Stimulated activated CD4-positive, alpha-beta T cell treated with anti-CD3 and anti-CD28 coated beads, TNF-alpha, amount 100 ng/mL, for 48 hours (primary cell): Measurements from ENCODE around the gene KLHDC7B.

Experiments used
- DNase-seq, 3 donors: peaks; one replicate each; pipeline ENCODE4 v3.0.0-alpha.2; 2020; ENCODE audit warnings: low read depth in 3 of 3

Gene KLHDC7B

DNA sequence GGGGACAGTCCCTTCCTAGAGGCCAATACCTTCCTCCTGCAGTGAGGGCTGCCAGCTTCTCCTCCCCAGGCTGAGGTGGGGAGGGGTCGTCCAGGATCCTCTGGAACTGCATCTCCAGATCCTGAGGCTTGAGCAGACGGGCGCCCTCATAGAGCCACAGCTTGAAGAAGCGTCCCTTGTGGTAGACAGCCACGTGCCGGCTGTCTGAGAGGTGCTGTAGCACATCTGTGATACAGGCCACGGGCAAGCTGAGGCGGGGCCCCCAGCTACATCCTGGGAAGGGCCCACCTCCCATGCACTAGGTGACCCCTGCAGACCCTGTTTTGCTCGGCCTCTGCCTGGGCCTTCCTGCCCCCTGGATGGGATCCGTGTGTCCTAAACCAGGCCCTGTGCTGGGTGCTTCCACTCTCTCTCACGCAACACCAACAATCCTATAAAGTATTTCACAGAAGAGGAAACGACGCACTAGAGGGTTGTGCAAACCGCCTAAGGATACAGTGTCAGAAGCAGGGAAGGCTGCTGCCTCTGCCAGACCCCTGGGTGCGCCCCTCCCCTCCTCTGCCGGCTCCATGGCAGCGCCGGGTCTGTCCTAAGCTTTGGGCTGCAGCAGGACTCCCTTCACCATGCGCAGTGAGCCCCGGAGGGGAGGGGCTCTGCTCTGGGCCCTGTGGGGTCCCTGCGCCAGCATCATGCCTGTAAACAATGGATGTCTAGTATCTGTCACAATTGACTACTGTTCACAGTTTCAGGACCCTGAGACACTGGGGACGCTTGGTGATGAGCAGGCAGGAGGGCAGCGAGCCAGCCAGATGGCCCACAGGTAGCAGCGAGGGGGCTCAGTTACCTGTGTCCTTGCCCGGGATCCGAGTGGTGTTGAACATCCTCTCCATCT lies 28.0 kb downstream of the KLHDC7B start:
- DNase-seq: no peak

- DNase-seq: no peak
Observed at GRCh38 chr22:50574383-50574755, 28.7 kb downstream of the KLHDC7B start.

DNA sequence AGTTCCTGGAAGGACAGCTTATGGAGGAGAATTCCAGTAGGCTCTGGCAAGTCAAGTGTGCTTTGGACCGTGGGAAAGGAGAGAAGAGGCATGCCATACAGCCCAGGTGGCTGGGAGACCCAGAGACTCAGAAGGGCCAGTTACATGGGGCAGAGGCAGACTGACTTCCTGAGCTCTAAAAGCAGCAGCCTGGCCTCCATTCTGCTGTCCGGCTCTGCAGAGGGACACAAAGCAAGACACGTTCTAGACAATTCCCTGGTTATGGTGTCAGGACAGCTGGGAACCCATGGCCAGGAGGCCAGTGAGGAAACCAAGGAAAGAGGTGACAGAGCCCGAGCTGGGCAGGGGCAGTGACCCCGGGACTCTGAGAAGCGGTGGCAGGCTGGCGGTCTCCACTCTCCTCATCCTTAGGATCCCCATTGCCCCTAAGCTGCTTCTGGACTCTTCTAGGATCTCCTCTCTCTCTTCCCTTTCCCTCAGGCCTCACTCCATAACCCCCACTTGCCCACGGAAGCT lies 29.8 kb downstream of the KLHDC7B start:
- no peak for DNase-seq

DNA sequence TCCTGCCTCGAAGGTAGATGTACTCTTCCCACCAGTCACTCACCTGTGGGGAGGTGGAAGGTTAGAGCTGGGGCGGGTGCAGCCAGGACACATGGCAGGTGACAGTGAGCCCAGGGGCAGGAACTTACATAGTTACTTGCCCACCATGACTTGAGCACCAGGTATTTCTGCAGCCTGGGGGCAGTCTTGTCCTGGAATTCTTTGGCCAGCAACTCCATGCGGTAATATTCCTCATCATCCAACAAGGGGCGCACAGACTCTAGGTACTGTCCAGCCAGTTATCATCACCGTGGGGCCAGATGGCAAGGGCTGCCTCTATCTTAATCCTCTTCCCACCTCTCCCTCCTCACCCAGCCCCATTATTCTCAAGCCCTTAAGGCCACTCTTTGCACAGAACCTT lies 30.4 kb downstream of the KLHDC7B start:
- DNase-seq: no peak

DNA sequence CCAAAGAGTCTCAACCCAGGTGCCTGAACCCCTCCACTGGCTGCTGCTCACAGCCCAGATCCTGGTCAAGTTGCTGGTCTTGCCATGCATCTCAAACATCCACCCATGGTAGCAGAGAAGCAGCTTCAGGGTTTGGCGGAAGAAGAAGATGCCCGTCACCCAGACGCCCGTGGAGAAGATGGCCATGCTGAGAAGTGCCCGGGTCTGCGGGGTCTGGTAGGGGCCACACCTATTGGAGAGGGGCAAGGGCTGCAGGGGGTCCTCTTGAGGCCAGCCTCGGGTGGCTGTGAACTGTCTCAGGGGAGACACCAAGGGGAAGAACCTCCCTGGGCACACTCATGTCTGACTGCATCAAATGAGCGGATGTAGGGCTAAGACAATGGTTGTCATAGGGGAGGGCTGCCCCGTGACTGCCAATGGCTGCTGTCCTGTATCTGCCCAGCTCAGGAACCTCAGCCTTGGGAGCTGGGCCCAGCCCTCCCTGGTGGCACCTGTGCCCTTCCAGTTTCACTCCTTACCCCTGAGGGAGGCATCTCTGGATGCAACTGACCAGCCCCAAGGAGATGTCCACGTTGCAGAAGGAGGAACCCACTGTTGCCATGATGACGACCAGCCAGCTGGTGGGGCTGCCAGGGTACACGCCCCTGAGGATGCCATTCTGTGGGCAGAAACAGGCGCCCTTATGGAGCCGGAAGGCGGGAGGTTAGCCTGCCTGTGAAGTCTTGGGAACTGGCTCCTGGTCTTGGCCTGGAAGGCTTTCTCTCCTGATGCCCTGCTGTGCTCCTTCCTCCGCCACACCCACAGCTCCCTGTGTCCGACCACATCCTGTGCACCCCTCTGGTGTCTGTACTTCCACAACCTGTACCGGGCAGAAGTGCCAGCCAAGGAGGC lies 31.4 kb downstream of the KLHDC7B start:
- DNase-seq: no peak

GRCh38 chr22:50577697-50577986 lies 31.9 kb downstream of the KLHDC7B start:
- no peak for DNase-seq

- no peak for DNase-seq
Observed at GRCh38 chr22:50577987-50578775, 32.5 kb downstream of the KLHDC7B start, which contains the start of gene CPT1B. Gene CPT1B (minus strand): TSS chr22:50578427. CDS start chr22:50577915, 512 bp downstream.

DNA sequence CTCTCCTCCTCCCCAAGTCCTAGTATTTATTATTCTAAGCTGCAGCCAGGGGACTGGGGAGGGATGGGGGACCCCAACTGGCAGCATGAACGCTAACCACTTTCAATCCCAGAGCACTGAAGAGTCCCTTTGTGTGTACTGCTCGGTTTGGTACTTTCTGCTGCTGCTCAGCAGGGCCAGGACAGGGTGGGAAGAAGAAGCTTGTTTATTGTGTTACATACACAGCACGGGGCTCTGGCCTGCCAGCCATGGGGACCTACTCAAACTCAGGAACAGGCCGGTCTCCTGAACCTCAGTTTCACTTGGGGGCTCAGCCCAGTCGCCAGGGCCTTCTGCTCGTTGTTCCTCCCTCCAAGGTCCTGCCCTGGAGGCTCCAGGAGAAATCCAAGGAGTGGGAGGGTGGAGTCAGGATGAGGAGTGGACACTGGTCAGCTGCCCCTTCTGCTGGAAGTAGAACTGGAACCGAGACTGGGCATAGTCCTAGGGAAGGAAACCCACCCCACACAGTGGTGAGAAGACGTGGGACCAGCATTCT lies 33.1 kb downstream of the KLHDC7B start:
- no peak for DNase-seq

DNA sequence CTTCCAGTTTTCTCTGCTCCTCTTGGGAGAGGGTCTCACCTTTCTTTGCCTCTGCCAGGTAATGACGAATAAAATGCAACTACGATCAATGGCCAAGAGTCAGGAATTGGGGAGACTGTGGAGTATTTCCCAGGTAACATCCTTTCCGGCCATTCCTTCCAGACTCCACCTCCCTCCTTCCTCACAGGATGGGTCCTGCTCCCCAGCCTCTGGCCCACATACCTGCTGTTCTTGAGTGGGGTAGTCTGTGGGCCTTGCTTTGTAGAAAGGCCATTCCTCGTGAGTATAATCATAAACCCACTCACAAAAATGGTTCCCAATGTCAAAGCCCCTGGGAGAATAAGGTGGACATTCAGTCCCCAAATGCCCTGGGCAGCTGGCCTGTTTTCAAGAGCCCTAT lies 34.1 kb downstream of the KLHDC7B start:
- no peak for DNase-seq

GRCh38 chr22:50581031-50581949 lies 35.6 kb downstream of the KLHDC7B start:
- no peak for DNase-seq

GRCh38 chr22:50581950-50582492 lies 36.3 kb downstream of the KLHDC7B start:
- DNase-seq: peak in 1 of 3 donors; percentile 21

DNA sequence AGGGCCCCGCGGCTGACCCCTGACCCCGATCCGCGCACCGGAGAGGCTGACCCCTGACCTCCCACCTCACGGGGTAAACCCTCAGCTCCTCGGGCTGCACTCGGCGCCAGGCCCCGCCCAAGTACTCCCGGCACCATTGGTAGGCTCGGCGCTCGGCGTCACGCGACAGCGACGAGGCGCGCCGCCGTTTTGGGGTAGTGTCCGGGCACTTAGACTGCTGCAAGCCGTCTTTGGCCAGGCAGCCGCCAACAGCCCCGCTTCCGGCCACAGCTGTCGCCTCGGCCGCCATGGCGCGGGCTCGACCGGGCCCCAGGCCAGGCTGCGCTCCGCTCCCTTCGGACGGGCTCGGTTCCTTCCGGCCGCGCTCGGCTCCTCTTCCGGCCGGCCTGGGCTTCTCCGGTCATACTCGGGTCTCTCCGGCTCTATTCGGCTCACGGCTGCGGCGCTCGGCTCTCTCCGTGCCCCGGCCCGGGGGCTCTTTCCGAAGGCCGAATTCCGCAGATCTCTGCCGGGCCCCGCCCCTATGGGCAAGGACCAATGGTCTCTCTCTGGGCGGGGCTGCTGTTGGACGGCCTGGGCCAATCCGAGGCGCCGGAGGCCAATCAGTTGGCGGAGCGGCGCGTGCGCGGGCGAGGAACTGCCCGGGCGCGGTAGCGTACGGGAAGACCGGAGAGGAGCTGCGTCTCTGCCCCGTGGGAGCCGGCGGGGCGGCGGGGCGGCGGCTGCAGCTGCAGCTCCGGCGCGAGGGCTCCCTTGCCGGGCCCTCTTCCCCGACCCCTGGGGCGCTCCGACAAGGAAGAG lies 37.0 kb downstream of the KLHDC7B start, which contains the start of gene CHKB:
Gene CHKB (minus strand): TSS at position 357 of the 801 bp plus-strand sequence. CDS start 68 bp downstream, at position 289.
- peak; percentile 97 to 98 (median 98) for DNase-seq

DNA sequence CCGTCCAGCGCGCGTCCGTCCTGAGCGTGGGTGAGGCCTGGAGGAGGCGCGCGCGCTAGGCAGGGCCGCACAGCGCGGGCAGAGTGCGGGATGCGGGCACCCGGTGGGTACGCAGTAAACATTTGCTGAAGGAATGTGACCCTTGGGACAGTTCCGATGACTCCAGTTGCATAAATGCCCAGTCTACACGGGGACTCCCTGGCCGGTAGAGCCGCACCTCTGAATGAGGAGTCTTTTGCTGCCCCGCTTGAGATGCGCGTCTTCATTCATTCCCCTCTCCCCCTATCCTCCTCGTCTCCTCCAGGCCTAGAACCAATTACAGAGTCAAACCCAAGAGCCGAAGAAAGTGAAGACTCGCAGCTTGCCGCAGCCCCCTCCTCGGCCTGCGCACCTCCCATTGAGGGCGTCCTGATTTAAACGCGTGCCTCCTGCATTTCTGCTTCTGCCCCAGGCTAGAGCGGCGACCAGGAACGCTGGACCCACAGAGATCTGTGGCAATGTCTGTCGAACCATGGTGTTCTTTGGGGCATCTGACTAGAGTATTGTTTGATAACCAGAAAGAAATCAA lies 37.7 kb downstream of the KLHDC7B start:
- no peak for DNase-seq

GRCh38 chr22:50584106-50585096 lies 38.7 kb downstream of the KLHDC7B start:
- DNase-seq: no peak

GRCh38 chr22:50585238-50585637 lies 39.5 kb downstream of the KLHDC7B start:
- no peak for DNase-seq

DNA sequence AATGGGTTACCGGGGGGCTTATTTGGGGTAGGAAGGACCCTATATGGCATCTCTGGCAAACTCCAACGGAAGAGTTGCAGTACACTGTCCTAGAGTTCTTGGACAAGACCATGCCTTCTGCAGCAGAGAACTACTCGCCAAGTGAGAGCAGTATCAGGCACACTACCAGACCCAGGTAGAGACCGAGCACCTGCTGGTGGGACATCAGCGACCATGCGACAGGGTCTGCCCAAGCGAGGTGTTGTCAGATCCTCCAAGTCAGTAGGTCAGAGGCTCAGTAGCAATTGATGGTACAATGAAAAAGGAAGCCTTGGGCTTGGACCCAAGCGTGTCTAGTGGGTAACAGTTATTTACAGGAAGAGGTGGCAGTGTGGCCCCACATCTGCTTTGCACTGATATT lies 40.1 kb downstream of the KLHDC7B start:
- DNase-seq: no peak

GRCh38 chr22:50586416-50586815 lies 40.7 kb downstream of the KLHDC7B start:
- no peak for DNase-seq

GRCh38 chr22:50587407-50587806 lies 41.7 kb downstream of the KLHDC7B start:
- no peak for DNase-seq
